IMR-90 (cell line): ENCODE data around the gene SMOC1. TPM values are rescaled to one million over a fixed set of nuclear protein-coding genes. Genes with fewer than 3 reads are reported as not detected.
A peak's percentile ranks its signal among the peaks of the same experiment; 100 is the strongest.

Experiments
- ATAC-seq: fragments of 200-7000 bp; cut with Tn5 transposase; 2 replicates; pipeline ENCODE4 v1.9.1; 2020; ENCODE audit warnings: low read depth, mild to moderate bottlenecking, moderate library complexity
- BruUV-seq: library from RNA; stranded (reverse); fragments of 400-500 nt; replicated peaks from 2 replicates; lab custom pipeline; 2021; lab: Mats Ljungman, UMichigan
- CTCF ChIA-PET: fragments of 300-600 bp; formaldehyde crosslinking; extraction: SDS; loops from one replicate; lab custom pipeline; 2021; ENCODE audit warnings: antibody characterized with exemption; lab: Yijun Ruan, JAX
- POLR2A ChIA-PET: fragments of 300-600 bp; sonication (Branson Sonifier 250); formaldehyde crosslinking; loops from one replicate; lab custom pipeline; 2022; ENCODE audit warnings: antibody characterized with exemption; ENCODE audit not compliant: unreplicated experiment; lab: Charles Lee
- DNase-seq: peaks from one replicate; pipeline ENCODE4 v3.0.0; 2013
- H2AFZ ChIP-seq: replicated peaks from 2 replicates; pipeline ENCODE3; 2013; ENCODE audit warnings: low read length, mild to moderate bottlenecking; ENCODE audit not compliant: poor library complexity
- H2AK5ac ChIP-seq: 2 replicates; pipeline ENCODE4 v1.6.1; 2013; ENCODE audit warnings: low read depth, low read length, inconsistent platforms
- H2AK9ac ChIP-seq: replicated peaks from 2 replicates; pipeline ENCODE3; 2013; ENCODE audit warnings: mild to moderate bottlenecking, low read depth, low read length, moderate library complexity; ENCODE audit not compliant: poor library complexity
- H2BK120ac ChIP-seq: 2 replicates; pipeline ENCODE4 v1.6.1; 2013; ENCODE audit warnings: low read depth, low read length, inconsistent platforms
- H2BK15ac ChIP-seq: 3 replicates; pipeline ENCODE4 v1.6.1; 2013; ENCODE audit warnings: low read depth, low read length, inconsistent platforms
- H2BK20ac ChIP-seq: 2 replicates; pipeline ENCODE4 v1.6.1; 2013; ENCODE audit warnings: low read depth, mild to moderate bottlenecking, inconsistent platforms, low read length, moderate library complexity
- H2BK5ac ChIP-seq: 2 replicates; pipeline ENCODE4 v1.6.1; 2013; ENCODE audit warnings: mild to moderate bottlenecking, low read depth, low read length, inconsistent platforms; ENCODE audit not compliant: poor library complexity, severe bottlenecking
- H3K14ac ChIP-seq: replicated peaks from 2 replicates; pipeline ENCODE4 v1.6.1; 2013; ENCODE audit warnings: low read depth, low read length, inconsistent platforms
- H3K18ac ChIP-seq: 2 replicates; pipeline ENCODE4 v1.6.1; 2013; ENCODE audit warnings: low read depth, low read length, control low read depth
- H3K23ac ChIP-seq: 2 replicates; pipeline ENCODE4 v1.6.1; 2013; ENCODE audit warnings: low read depth, low read length, inconsistent platforms
- H3K27ac ChIP-seq: 2 replicates; pipeline ENCODE4 v1.5.1; 2013; ENCODE audit warnings: mild to moderate bottlenecking, control low read depth, low read length; ENCODE audit not compliant: insufficient read depth
- H3K27me3 ChIP-seq: 2 replicates; pipeline ENCODE4 v1.6.1; 2013; ENCODE audit warnings: low read length; ENCODE audit not compliant: control insufficient read depth, insufficient read depth
- H3K36me3 ChIP-seq: 2 replicates; pipeline ENCODE4 v1.6.1; 2013; ENCODE audit warnings: low read length, mixed read lengths; ENCODE audit not compliant: control insufficient read depth, insufficient read depth
- H3K4ac ChIP-seq: 2 replicates; pipeline ENCODE4 v1.6.1; 2013; ENCODE audit warnings: low read depth, low read length, inconsistent platforms
- H3K4me1 ChIP-seq: 2 replicates; pipeline ENCODE4 v1.6.1; 2013; ENCODE audit warnings: low read length, mixed read lengths; ENCODE audit not compliant: control insufficient read depth, insufficient read depth
- H3K4me2 ChIP-seq: 2 replicates; pipeline ENCODE4 v1.6.1; 2013; ENCODE audit warnings: low read depth, mild to moderate bottlenecking, control low read depth, low read length, moderate library complexity
- H3K4me3 ChIP-seq: 2 replicates; pipeline ENCODE4 v1.5.1; 2013; ENCODE audit warnings: low read depth, mild to moderate bottlenecking, control low read depth, low read length, moderate library complexity; ENCODE audit not compliant: insufficient read depth
- H3K56ac ChIP-seq: 2 replicates; pipeline ENCODE4 v1.6.1; 2013; ENCODE audit warnings: low read length, inconsistent platforms; ENCODE audit not compliant: insufficient read depth; ENCODE audit errors: extremely low read depth
- H3K79me1 ChIP-seq, 2 experiments: 2 replicates each; pipeline ENCODE4 v1.6.1; 2013; ENCODE audit warnings: low read length in 2 of 2, inconsistent platforms in 1 of 2, low read depth in 1 of 2
- H3K9ac ChIP-seq: 2 replicates; pipeline ENCODE4 v1.6.1; 2013; ENCODE audit warnings: low read depth, low read length, control low read depth
- H3K9me1 ChIP-seq: 2 replicates; pipeline ENCODE4 v1.6.1; 2013; ENCODE audit warnings: low read length, inconsistent platforms; ENCODE audit not compliant: insufficient read depth
- H3K9me3 ChIP-seq: 2 replicates; pipeline ENCODE4 v1.6.1; 2013; ENCODE audit warnings: low read length; ENCODE audit not compliant: control insufficient read depth, insufficient read depth
- H4K20me1 ChIP-seq: 2 replicates; pipeline ENCODE4 v1.6.1; 2013; ENCODE audit warnings: low read length, inconsistent platforms; ENCODE audit not compliant: insufficient read depth
- H4K5ac ChIP-seq: 2 replicates; pipeline ENCODE4 v1.6.1; 2013; ENCODE audit warnings: mild to moderate bottlenecking, low read depth, low read length, control low read depth
- H4K8ac ChIP-seq, 2 experiments: 2 replicates each; pipeline ENCODE4 v1.6.1; 2013; ENCODE audit warnings: low read depth in 2 of 2, low read length in 2 of 2, control low read depth in 1 of 2, inconsistent platforms in 1 of 2
- H4K91ac ChIP-seq: 2 replicates; pipeline ENCODE4 v1.6.1; 2013; ENCODE audit warnings: low read depth, low read length, inconsistent platforms; ENCODE audit not compliant: insufficient read depth
- MAFK ChIP-seq: IDR thresholded peaks from 2 replicates; pipeline ENCODE4 v1.6.1; 2012; ENCODE audit warnings: low read depth, low read length, improper control_type of control experiment
- POLR2A ChIP-seq: IDR thresholded peaks from 2 replicates; pipeline ENCODE4 v1.6.1; 2012; ENCODE audit warnings: mild to moderate bottlenecking, low read depth, low read length
- WGBS, 2 experiments: methylation state at CpG; one replicate each; pipeline versions ENCODE4 v1.1.5 to v1.1.7; 2013; ENCODE audit warnings: missing lambda C conversion rate in 2 of 2; ENCODE audit not compliant: insufficient read length in 1 of 2; ENCODE audit errors: extremely low coverage in 2 of 2; 5-methylcytosine and 5-hydroxymethylcytosine counted together
- dilution Hi-C: fragments of 300-500 bp; cut with HindIII; formaldehyde crosslinking; loops from one replicate; pipeline ENCODE4 v1.14.3; 2018; ENCODE audit warnings: low sequenced_read_pairs; ENCODE audit not compliant: unreplicated experiment
- in situ Hi-C: fragments of 300-500 bp; cut with MboI; formaldehyde crosslinking; loops from 3 replicates; pipeline ENCODE4 v1.14.3; 2019; ENCODE audit warnings: low sequenced_read_pairs, inconsistent platforms, mixed read lengths
- intact Hi-C: fragments of 100-400 bp; cut with micrococcal nuclease; formaldehyde crosslinking; loops from 2 replicates; pipeline ENCODE4 v1.10.0; 2022
- polyA plus RNA-seq, 3 experiments: library from polyadenylated mRNA; depleted of rRNA; stranded (reverse); fragments of >200 nt; gene quantifications; 2 replicates each; pipeline ENCODE4 v1.2.3, GENCODE V29; 2012; ENCODE audit warnings: low replicate concordance in 1 of 3
- total RNA-seq: library from RNA; depleted of rRNA; stranded (reverse); fragments of >200 nt; gene quantifications from 2 replicates; pipeline ENCODE4 v1.2.3, GENCODE V29; 2012

The SMOC1 gene
- total and polyA plus RNA-seq, 2 of the 4 experiments (the other 2 are of a cell fraction), result 0.90 to 4.1 TPM

GRCh38 chr14:70018713-70019211 lies 139.5 kb downstream of the SMOC1 start:
- H2BK20ac ChIP-seq, result no peak overlapping the region; the same call in 1 of the 2 replicates

More at GRCh38 chr14:70018713-70019211, 139.5 kb downstream of the SMOC1 start:
- no peak overlapping the region for H3K4me3 ChIP-seq
- H2AFZ ChIP-seq, result peak overlapping the region; percentile 28
- intact Hi-C loops (no loop called here), dilution Hi-C loops (no loop called here), in situ Hi-C loops (loop anchor here (5.0 to 25.0 kb wide), 2 partner anchors 136 to 431 kb away; no protein-coding TSS in a partner anchor)
- no peak overlapping the region for H3K56ac ChIP-seq
- ATAC-seq, result peak; percentile 64
- H4K8ac ChIP-seq, result 0 out of 4 replicates have a peak overlapping the region, but pooled peaks of 1 of the 2 experiments have one; percentile 21
- H3K27ac ChIP-seq, result no peak overlapping the region
- peak; percentile 79 for TF ChIP-seq MAFK
- TF ChIP-seq POLR2A, result no peak
- H2BK120ac ChIP-seq, result no peak overlapping the region
- H3K4ac ChIP-seq, result no peak overlapping the region
- H4K5ac ChIP-seq, result peak overlapping the region; percentile 84; the same call in 1 of the 2 replicates
- H2BK15ac ChIP-seq, result no peak overlapping the region
- peaks cover 7% of the 10 kb centered on the region; the same call in 1 of the 2 replicates for H3K36me3 ChIP-seq
- H3K9ac ChIP-seq, result no peak overlapping the region
- H3K18ac ChIP-seq, result no peak overlapping the region; the same call in 1 of the 2 replicates
- no peaks in the 10 kb centered on the region for H4K20me1 ChIP-seq
- 0 out of 2 replicates have a peak overlapping the region, but pooled peaks have one; percentile 8 for H3K14ac ChIP-seq
- BruUV-seq, result no TSS peak
- peaks cover 3% of the 10 kb centered on the region; the same call in 1 of the 2 replicates for H3K9me1 ChIP-seq
- ChIA-PET POLR2A (no interaction called here), CTCF (interaction anchor here (1.2 kb wide), 1 partner anchor 9 kb away, joined by 5 read pairs; no protein-coding TSS in a partner anchor)
- no peak overlapping the region for H2BK5ac ChIP-seq
- H2AK5ac ChIP-seq, result no peak overlapping the region
- peak overlapping the region; percentile 49 for H3K4me2 ChIP-seq
- 48% methylated on average over 7 of the region's 9 CpGs; no CpG with 5 or more reads in 1 of the 2 experiments for WGBS, 2 experiments
- peaks cover 6% of the 10 kb centered on the region for H3K4me1 ChIP-seq
- no peak overlapping the region for H3K23ac ChIP-seq
- no peaks in the 10 kb centered on the region for H3K27me3 ChIP-seq
- no peaks in the 10 kb centered on the region for H3K79me1 ChIP-seq
- DNase-seq, result peak; percentile 47
- H4K91ac ChIP-seq, result no peak overlapping the region; the same call in 1 of the 2 replicates
- H2AK9ac ChIP-seq, result no peak overlapping the region
- no peaks in the 10 kb centered on the region for H3K9me3 ChIP-seq
